Suprapubic skin (tissue), 4 donors: ENCODE data around the gene PAK2.

Experiments used
- EP300 ChIP-seq: sonication (generic); formaldehyde crosslinking; IDR thresholded peaks from one replicate; pipeline ENCODE4 v1.6.1; 2017; ENCODE audit warnings: antibody characterized with exemption
- POLR2A ChIP-seq, 2 donors: fragments of 450-650 bp; IDR thresholded peaks; one replicate each; pipeline ENCODE4 v1.6.1; 2017; ENCODE audit warnings: antibody characterized with exemption in 2 of 2, mild to moderate bottlenecking in 2 of 2, moderate library complexity in 2 of 2
- POLR2AphosphoS5 ChIP-seq, 3 donors: sonication (generic); formaldehyde crosslinking; IDR thresholded peaks; one replicate each; pipeline ENCODE4 v1.6.1; 2017; ENCODE audit warnings: antibody characterized with exemption in 3 of 3
- TF ChIP-seq, protein P1 (sequence below), 2 donors: fragments of 200-600 bp in 1 of 2; fragments of 450-650 bp in 1 of 2; sonication (generic) in 1 of 2; IDR thresholded peaks; one replicate each; pipeline ENCODE4 v1.5.1; 2016 to 2019; ENCODE audit warnings: antibody characterized with exemption in 2 of 2, mild to moderate bottlenecking in 1 of 2, moderate library complexity in 1 of 2

DNA sequence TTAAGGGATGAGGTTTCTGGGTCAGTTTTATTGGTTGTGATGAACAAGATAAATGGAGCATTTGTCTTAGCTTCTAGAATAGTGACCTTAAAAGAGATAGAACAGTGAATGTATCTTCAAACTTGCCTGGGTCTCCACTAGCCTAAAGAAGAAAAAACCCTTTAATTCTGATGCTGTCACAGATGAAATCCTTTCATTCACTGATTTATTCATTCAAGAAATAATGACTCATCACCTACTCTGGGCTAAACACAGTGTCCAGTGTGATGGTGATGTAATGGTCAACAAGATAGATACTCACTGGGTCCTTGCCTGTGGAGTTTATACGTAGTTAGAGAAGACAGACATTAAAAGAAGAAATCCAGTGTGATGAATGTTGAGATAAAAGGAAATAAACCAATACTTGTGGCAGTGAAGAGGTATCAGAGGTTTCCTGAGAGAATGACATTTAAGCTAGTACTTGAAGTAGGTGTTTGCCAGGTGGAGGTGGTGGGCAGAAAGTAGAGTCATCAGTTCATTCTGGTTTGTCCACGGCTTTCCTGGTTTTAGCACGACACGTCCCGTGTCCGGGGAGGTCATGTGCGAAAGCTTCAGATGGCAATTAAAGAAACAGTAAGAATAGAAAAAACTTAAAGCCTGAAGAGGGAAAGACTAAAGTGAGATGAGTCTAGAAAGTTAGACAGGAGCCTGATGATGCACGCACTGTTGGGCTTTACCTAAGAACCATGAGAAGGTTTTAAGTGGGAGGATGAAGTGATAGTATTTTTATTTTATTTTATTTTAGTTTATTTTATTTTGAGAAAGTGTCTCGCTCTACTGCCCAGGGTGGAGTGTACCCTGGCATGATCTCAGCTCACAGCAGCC lies 18.5 kb downstream of the PAK2 start:
- TF ChIP-seq, protein P1, sequence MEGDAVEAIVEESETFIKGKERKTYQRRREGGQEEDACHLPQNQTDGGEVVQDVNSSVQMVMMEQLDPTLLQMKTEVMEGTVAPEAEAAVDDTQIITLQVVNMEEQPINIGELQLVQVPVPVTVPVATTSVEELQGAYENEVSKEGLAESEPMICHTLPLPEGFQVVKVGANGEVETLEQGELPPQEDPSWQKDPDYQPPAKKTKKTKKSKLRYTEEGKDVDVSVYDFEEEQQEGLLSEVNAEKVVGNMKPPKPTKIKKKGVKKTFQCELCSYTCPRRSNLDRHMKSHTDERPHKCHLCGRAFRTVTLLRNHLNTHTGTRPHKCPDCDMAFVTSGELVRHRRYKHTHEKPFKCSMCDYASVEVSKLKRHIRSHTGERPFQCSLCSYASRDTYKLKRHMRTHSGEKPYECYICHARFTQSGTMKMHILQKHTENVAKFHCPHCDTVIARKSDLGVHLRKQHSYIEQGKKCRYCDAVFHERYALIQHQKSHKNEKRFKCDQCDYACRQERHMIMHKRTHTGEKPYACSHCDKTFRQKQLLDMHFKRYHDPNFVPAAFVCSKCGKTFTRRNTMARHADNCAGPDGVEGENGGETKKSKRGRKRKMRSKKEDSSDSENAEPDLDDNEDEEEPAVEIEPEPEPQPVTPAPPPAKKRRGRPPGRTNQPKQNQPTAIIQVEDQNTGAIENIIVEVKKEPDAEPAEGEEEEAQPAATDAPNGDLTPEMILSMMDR (IDR thresholded peaks at IDR 0.05), result no peak
- no peak for TF ChIP-seq POLR2A (IDR thresholded peaks at IDR 0.05)
- no peak for TF ChIP-seq POLR2AphosphoS5 (IDR thresholded peaks at IDR 0.05)
- no peak for TF ChIP-seq EP300
